OCI-LY3 (cell line): ENCODE measurements around the gene SPP1.

Experiments
- H2AFZ ChIP-seq: fragments of 200-600, 300-600 bp; shearing (Covaris generic); 2 replicates; pipeline ENCODE4 v1.6.0; 2014; ENCODE audit warnings: antibody characterized with exemption, low read depth, low read length
- H3K27ac ChIP-seq: fragments of 200-600, 300-600 bp; sonication (generic); 2 replicates; pipeline ENCODE4 v1.5.1; 2014; ENCODE audit warnings: mild to moderate bottlenecking, low read length, moderate library complexity, mixed read lengths
- H3K27me3 ChIP-seq: fragments of 200-600, 300-600 bp; sonication (generic); 2 replicates; pipeline ENCODE4 v1.6.1; 2014; ENCODE audit warnings: low read depth, low read length, mixed read lengths
- H3K36me3 ChIP-seq: fragments of 200-600, 300-600 bp; sonication (generic); replicated peaks from 2 replicates; pipeline ENCODE3; 2014; ENCODE audit warnings: low read depth, low read length, mixed read lengths
- H3K4me1 ChIP-seq: fragments of 300-600, 200-600 bp; sonication (generic); 2 replicates; pipeline ENCODE4 v1.6.1; 2014; ENCODE audit warnings: low read length, mixed read lengths
- H3K4me2 ChIP-seq: fragments of 200-600, 300-600 bp; sonication (generic); 2 replicates; pipeline ENCODE4 v1.6.1; 2014; ENCODE audit warnings: low read length, mixed read lengths
- H3K4me3 ChIP-seq: fragments of 300-600, 200-600 bp; sonication (generic); 2 replicates; pipeline ENCODE4 v1.5.1; 2014; ENCODE audit warnings: antibody characterized with exemption, mild to moderate bottlenecking, low read length, moderate library complexity
- H3K79me2 ChIP-seq: fragments of 300-600, 200-600 bp; shearing (Covaris generic); 2 replicates; pipeline ENCODE4 v1.6.1; 2014; ENCODE audit warnings: mild to moderate bottlenecking, low read length, mixed read lengths
- H3K9ac ChIP-seq: fragments of 300-600, 200-600 bp; shearing (Covaris generic); 2 replicates; pipeline ENCODE4 v1.6.0; 2014; ENCODE audit warnings: mild to moderate bottlenecking, low read length, moderate library complexity
- H3K9me3 ChIP-seq: fragments of 200-600, 300-600 bp; shearing (Covaris generic); 2 replicates; pipeline ENCODE4 v1.6.1; 2014; ENCODE audit warnings: low read length, mixed read lengths; ENCODE audit not compliant: insufficient read depth
- H4K20me1 ChIP-seq: fragments of 200-600, 300-600 bp; sonication (generic); 2 replicates; pipeline ENCODE4 v1.6.1; 2016; ENCODE audit warnings: low read length, mixed read lengths; ENCODE audit not compliant: insufficient read depth
- EZH2phosphoT487 ChIP-seq: fragments of 200-600 bp; shearing (Covaris generic); IDR thresholded peaks from 2 replicates; pipeline ENCODE4 v1.6.1; 2018; ENCODE audit warnings: antibody characterized with exemption, mixed run types, low read depth
- TF ChIP-seq, protein P1 (sequence below): fragments of 200-600, 300-600 bp; sonication (generic); IDR thresholded peaks from 2 replicates; pipeline ENCODE4 v1.5.1; 2014; ENCODE audit warnings: antibody characterized with exemption, low read length, low read depth

The SPP1 gene

DNA sequence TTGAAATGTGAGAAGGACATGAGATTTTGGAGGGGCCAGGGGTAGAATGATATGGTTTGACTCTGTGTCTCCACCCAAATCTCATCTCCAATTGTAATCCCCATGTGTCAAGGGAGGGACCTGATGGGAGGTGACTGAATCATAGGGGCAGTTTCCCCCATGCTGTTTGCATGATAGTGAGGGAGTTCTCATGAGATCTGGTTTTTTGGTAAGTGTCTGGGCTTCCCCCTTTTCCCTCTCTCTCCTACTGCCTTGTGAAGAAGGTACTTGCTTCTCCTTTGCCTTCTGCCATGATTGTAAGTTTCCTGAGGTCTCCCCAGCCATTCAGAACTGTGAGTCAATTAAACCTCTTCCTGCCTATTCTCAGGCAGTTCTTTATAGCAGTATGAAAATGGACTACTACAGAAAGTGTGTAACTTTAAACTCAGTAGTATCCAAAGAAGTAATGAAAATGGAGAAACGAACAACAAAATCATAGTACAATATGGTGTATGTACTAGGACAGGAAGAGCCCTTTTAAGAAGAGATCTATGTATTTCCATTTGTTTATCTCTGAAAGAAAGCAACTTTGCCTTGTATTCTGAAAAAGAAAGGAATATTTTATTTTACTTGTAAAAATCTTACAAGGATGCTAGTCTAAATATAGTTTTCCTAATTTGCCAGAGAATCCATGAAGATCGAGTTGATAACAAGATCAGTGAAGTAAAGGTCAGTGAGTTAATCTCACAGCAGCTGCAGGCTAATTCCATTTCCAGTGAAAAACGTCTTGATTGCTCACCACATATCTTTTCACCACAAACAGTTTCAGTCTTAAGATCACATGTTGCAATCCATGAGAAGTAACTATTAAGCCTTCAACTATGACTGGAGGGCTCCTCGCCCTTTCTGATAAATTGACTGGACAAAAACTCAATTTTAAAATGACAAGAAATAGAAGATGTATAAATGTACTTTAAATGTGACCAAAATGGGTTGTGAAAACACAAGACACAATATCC, 52.4 kb downstream of the SPP1 start:
- H3K9ac ChIP-seq, result no peak overlapping the region
- H4K20me1 ChIP-seq, result no peaks in the 10 kb centered on the region
- H3K9me3 ChIP-seq, result no peaks in the 10 kb centered on the region
- H3K36me3 ChIP-seq, result peaks cover 15% of the 10 kb centered on the region
- no peak overlapping the region for H3K27ac ChIP-seq
- no peaks in the 10 kb centered on the region for H3K4me1 ChIP-seq
- TF ChIP-seq EZH2phosphoT487, result no peak
- TF ChIP-seq, protein P1, sequence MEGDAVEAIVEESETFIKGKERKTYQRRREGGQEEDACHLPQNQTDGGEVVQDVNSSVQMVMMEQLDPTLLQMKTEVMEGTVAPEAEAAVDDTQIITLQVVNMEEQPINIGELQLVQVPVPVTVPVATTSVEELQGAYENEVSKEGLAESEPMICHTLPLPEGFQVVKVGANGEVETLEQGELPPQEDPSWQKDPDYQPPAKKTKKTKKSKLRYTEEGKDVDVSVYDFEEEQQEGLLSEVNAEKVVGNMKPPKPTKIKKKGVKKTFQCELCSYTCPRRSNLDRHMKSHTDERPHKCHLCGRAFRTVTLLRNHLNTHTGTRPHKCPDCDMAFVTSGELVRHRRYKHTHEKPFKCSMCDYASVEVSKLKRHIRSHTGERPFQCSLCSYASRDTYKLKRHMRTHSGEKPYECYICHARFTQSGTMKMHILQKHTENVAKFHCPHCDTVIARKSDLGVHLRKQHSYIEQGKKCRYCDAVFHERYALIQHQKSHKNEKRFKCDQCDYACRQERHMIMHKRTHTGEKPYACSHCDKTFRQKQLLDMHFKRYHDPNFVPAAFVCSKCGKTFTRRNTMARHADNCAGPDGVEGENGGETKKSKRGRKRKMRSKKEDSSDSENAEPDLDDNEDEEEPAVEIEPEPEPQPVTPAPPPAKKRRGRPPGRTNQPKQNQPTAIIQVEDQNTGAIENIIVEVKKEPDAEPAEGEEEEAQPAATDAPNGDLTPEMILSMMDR, result no peak
- no peak overlapping the region for H3K4me3 ChIP-seq
- no peak overlapping the region for H3K4me2 ChIP-seq
- no peaks in the 10 kb centered on the region for H3K79me2 ChIP-seq
- H3K27me3 ChIP-seq, result no peaks in the 10 kb centered on the region
- H2AFZ ChIP-seq, result no peak overlapping the region

DNA sequence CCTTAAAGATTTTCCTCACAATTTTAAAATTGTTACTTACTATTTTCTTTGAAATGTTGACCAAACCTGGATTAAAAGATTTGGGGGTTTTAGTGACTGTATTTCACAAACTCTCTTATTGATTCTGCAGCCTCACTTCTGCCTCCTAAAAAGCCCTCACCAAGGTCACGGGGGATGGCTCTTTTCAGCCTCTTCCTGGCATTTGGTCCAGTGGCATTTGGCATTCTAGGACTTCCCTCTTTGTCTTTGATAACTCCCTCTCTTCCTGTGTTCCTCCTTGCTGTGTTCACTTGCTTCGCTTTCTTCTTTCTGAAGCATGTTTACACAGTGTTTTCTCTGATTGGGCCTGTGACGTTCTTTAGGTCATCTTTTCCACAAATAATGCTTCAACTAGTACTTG, 53.4 kb downstream of the SPP1 start:
- Histone ChIP-seq H3K36me3 (peaks cover 10% of the 10 kb centered on the region), H3K27me3 (no peaks in the 10 kb centered on the region), H3K27ac (no peak overlapping the region), H3K4me3 (no peak overlapping the region), H3K9ac (no peak overlapping the region), H4K20me1 (no peaks in the 10 kb centered on the region), H3K9me3 (no peaks in the 10 kb centered on the region), H3K4me1 (no peaks in the 10 kb centered on the region), H3K79me2 (no peaks in the 10 kb centered on the region), H2AFZ (no peak overlapping the region), H3K4me2 (no peak overlapping the region)
- TF ChIP-seq, protein P1, result no peak
- no peak for TF ChIP-seq EZH2phosphoT487

DNA sequence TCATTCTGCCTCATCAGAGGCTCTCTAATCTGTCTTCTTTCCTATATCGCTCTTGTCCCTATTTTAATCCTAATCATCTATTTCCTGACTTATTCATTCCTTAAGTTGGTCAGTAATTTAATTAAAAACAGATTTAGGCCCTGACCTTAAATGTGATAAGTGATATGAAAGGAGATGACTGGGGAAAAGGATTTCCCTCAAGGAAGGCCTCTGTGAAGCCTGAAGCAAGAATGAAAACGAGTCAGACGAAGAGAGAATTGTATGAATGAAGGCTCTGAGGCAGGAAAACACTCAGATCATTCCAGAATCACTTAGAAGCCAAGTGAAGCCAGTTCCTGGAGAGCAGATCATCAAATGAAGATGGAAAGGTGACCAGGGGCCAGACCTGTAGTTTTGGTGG, 54.0 kb downstream of the SPP1 start:
- H3K79me2 ChIP-seq, result no peaks in the 10 kb centered on the region
- H3K4me2 ChIP-seq, result no peak overlapping the region
- H3K9ac ChIP-seq, result no peak overlapping the region
- H3K36me3 ChIP-seq, result peaks cover 10% of the 10 kb centered on the region
- no peaks in the 10 kb centered on the region for H3K27me3 ChIP-seq
- no peaks in the 10 kb centered on the region for H3K4me1 ChIP-seq
- TF ChIP-seq, protein P1, result no peak
- TF ChIP-seq EZH2phosphoT487, result no peak
- no peaks in the 10 kb centered on the region for H3K9me3 ChIP-seq
- no peak overlapping the region for H2AFZ ChIP-seq
- H3K27ac ChIP-seq, result no peak overlapping the region
- H3K4me3 ChIP-seq, result no peak overlapping the region
- no peaks in the 10 kb centered on the region for H4K20me1 ChIP-seq

DNA sequence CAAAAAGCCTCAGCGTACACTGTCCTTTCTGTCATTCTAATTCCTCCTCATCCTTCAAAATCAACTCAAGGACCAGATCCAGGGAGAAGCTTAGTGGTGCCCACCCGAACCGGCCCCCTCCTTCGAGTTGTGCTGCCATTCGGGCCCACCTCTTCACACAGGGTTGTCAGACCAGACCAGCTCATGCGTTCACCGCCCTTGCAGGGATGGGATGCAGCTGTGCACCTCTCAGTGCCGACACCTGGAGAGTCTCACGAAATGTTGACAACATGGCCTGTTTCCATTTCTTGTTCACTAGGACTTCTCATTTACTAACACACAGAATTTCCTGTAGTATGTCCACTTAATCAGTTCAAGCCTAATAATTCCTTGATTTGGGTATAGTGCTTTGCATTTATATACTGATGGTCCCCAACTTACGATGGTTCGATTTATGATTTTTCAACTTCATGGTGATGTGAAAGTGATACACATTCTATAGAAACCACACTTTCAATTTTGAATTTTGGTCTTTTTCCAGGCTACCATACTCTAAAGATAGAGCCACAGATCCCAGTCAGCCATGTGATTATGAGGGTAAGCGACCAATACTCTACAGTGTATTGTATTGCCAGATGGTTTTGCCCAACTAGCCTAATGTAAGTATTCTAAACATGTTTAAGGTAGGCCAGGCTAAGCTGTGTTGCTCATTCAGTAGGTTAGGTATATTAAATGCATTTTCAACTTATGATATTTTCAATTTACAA, 55.2 kb downstream of the SPP1 start:
- no peak overlapping the region for H2AFZ ChIP-seq
- peaks cover 6% of the 10 kb centered on the region for H3K4me1 ChIP-seq
- no peaks in the 10 kb centered on the region for H3K9me3 ChIP-seq
- H3K9ac ChIP-seq, result no peak overlapping the region
- no peak overlapping the region for H3K4me3 ChIP-seq
- H3K4me2 ChIP-seq, result no peak overlapping the region
- no peaks in the 10 kb centered on the region for H3K79me2 ChIP-seq
- H3K27ac ChIP-seq, result no peak overlapping the region
- peaks cover 10% of the 10 kb centered on the region for H3K36me3 ChIP-seq
- TF ChIP-seq EZH2phosphoT487, result no peak
- TF ChIP-seq, protein P1, result no peak
- no peaks in the 10 kb centered on the region for H3K27me3 ChIP-seq
- no peaks in the 10 kb centered on the region for H4K20me1 ChIP-seq
